Progenitor cell of endocrine pancreas (in vitro differentiated cells): Measurements from ENCODE around the gene PPP2R5C. TPM values are rescaled to one million over a fixed set of nuclear protein-coding genes. Genes with fewer than 3 reads are reported as not detected.
A peak's percentile ranks its signal among the peaks of the same experiment; 100 is the strongest.

Experiments
- DNase-seq: peaks from one replicate; pipeline ENCODE4 v3.0.0; 2021; ENCODE audit warnings: low spot score; ENCODE audit not compliant: unreplicated experiment
- H3K27ac Mint-ChIP-seq: 2 replicates; pipeline ENCODE4 v1.8.0; 2021; ENCODE audit warnings: mild to moderate bottlenecking, moderate library complexity, mixed read lengths
- H3K27me3 Mint-ChIP-seq: 2 replicates; pipeline ENCODE4 v1.8.0; 2021; ENCODE audit warnings: mixed read lengths
- H3K36me3 Mint-ChIP-seq: 2 replicates; pipeline ENCODE4 v1.8.0; 2022; ENCODE audit warnings: mixed read lengths; ENCODE audit not compliant: insufficient read depth
- H3K4me1 Mint-ChIP-seq: 2 replicates; pipeline ENCODE4 v1.8.0; 2021; ENCODE audit warnings: low read depth, mixed read lengths
- H3K4me3 Mint-ChIP-seq: 2 replicates; pipeline ENCODE4 v1.8.0; 2021; ENCODE audit warnings: low read depth, mild to moderate bottlenecking, moderate library complexity, mixed read lengths
- H3K9me3 Mint-ChIP-seq: 2 replicates; pipeline ENCODE4 v1.8.0; 2021; ENCODE audit warnings: low read depth, mixed read lengths
- total RNA-seq: library from RNA; stranded (reverse); gene quantifications from 2 replicates; pipeline ENCODE4 v1.2.1, GENCODE V29; 2021
- TF ChIP-seq, protein P1 (sequence below): fragments of 200-600 bp; sonication (generic); IDR thresholded peaks from one replicate; pipeline ENCODE4 v1.5.0; 2021; ENCODE audit warnings: antibody characterized with exemption, mild to moderate bottlenecking; ENCODE audit not compliant: unreplicated experiment

PPP2R5C gene
- total RNA-seq, 1 donor from 2014 or later = 120 TPM

DNA sequence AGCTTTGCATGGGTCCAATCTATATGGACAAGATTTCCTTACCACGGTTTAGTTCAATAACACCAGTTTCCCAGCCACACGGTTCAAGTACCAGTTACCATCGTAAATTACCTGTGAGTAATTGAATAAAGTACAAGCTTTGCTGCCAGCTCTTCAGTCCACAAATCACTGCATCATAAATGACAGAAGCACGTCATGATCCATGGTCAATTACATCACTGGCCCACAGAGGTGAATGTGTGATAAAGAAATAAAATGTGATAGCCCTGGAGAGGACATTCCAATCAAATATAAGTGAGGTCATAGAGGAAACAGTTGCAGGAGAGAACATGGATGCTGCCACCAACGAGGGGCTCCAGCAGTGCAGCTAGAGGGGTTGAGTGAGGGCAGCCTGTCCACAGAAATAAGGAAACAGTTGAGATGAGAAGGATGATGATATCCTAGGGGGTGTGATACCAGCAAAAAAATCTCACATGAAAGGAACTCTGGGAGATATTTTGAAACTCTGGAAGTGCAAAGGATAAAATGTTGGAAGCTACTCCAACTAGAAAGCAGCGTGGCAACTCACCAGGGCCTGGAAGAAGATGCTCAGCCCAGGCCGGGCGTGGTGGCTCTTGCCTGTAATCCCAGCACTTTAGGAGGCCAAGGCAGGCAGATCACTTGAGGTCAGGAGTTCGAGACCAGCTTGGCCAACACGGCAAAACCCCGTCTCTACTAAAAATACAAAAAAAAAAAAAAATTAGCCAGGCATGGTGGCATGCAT is 197.1 kb downstream of the PPP2R5C start:
- H3K27me3 Mint-ChIP-seq = peaks cover 9% of the 10 kb centered on the region
- H3K4me3 Mint-ChIP-seq = no peak overlapping the region
- no peak for DNase-seq
- peaks cover 1% of the 10 kb centered on the region for H3K4me1 Mint-ChIP-seq
- TF ChIP-seq, protein P1, sequence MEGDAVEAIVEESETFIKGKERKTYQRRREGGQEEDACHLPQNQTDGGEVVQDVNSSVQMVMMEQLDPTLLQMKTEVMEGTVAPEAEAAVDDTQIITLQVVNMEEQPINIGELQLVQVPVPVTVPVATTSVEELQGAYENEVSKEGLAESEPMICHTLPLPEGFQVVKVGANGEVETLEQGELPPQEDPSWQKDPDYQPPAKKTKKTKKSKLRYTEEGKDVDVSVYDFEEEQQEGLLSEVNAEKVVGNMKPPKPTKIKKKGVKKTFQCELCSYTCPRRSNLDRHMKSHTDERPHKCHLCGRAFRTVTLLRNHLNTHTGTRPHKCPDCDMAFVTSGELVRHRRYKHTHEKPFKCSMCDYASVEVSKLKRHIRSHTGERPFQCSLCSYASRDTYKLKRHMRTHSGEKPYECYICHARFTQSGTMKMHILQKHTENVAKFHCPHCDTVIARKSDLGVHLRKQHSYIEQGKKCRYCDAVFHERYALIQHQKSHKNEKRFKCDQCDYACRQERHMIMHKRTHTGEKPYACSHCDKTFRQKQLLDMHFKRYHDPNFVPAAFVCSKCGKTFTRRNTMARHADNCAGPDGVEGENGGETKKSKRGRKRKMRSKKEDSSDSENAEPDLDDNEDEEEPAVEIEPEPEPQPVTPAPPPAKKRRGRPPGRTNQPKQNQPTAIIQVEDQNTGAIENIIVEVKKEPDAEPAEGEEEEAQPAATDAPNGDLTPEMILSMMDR = no peak
- no peak overlapping the region for H3K27ac Mint-ChIP-seq
- no peaks in the 10 kb centered on the region for H3K9me3 Mint-ChIP-seq
- no peaks in the 10 kb centered on the region for H3K36me3 Mint-ChIP-seq

DNA sequence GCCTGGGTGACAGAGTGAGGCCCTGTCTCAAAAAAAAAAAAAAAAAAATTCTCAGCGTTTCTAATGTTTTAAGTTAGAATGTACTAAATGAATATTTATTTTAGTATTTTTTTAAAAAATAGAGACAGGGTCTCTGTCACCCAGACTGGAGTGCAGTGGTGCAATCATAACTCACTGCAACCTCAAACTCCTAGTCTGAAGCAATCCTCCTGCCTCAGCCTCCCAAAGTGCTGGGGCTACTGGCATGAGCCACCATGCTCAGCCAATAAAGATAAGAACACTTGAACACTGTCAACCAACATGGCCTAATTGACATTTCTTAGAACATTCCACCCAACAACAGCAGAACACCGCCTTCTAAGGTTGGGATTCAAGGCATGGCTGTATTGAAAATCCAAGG is 197.8 kb downstream of the PPP2R5C start:
- H3K4me1 Mint-ChIP-seq = peaks cover 4% of the 10 kb centered on the region

DNA sequence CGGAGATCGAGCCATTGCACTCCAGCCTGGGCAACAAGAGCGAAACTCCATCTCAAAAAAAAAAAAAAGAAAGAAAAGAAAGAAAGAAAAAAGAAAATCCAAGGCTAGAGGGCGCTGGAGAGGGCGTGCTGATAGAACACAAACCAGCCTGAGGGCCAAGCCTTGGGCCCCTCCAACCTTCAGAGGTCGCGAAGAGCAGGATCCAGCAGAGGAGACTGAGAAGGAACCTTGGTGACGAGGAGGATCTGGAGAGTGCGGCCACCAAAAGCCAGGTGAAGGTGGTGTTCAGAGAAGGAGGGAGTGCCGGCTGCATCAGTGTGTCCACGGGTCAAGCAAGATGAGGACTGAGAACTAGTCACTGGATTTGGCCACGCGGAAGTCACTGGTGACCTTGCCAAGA is 198.7 kb downstream of the PPP2R5C start:
- H3K4me1 Mint-ChIP-seq = peaks cover 4% of the 10 kb centered on the region
- TF ChIP-seq, protein P1 = peak; percentile 37
- H3K27me3 Mint-ChIP-seq = peaks cover 9% of the 10 kb centered on the region
- H3K27ac Mint-ChIP-seq = no peak overlapping the region
- no peak for DNase-seq
- no peaks in the 10 kb centered on the region for H3K9me3 Mint-ChIP-seq
- no peak overlapping the region for H3K4me3 Mint-ChIP-seq
- H3K36me3 Mint-ChIP-seq = no peaks in the 10 kb centered on the region

More for the DNA sequence above, 197.8 kb downstream of the PPP2R5C start:
- TF ChIP-seq, protein P1 = no peak
- Mint-ChIP-seq H3K9me3 (no peaks in the 10 kb centered on the region), H3K27ac (no peak overlapping the region), H3K27me3 (peaks cover 9% of the 10 kb centered on the region), H3K36me3 (no peaks in the 10 kb centered on the region), H3K4me3 (no peak overlapping the region)
- DNase-seq = no peak

DNA sequence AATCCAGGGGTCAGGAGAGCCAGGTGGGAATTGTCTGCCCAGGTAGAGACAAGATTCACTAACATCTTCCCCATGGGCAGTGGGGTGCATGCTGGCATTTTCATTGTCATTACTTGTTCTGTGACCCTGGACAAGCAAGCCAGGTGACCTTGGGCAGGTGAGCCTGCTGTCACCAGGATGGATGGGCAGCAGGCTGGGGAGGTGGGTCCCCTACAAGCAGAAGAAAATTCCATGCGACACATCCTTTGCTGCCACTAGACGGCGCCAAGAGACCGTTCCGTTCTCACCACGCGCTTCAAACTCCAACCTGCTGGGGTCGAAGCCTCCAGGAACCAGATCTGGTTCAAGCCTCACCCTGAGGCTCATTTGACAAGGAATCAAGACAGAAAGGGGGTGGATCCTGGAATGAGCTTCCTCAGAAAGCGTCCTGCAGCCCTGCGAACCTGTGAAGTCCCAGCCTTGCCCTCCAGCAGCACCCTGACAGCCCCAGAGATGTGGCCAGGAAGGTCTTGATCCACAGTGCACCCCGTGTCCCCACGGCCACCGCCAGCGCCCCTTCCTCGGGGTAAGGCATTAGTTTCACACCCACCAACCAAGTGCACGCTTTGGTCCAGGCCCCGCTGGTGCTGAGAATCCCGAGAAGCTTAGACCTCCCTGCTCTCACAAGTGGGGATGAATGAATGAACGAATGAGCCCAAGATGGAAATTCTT is 199.7 kb downstream of the PPP2R5C start:
- no peak overlapping the region for H3K4me3 Mint-ChIP-seq
- H3K9me3 Mint-ChIP-seq = no peaks in the 10 kb centered on the region
- TF ChIP-seq, protein P1 = peak; percentile 89
- H3K27me3 Mint-ChIP-seq = peaks cover 9% of the 10 kb centered on the region
- H3K36me3 Mint-ChIP-seq = no peaks in the 10 kb centered on the region
- H3K4me1 Mint-ChIP-seq = peaks cover 10% of the 10 kb centered on the region
- H3K27ac Mint-ChIP-seq = peak overlapping the region; percentile 7
- peak; percentile 61 for DNase-seq

DNA sequence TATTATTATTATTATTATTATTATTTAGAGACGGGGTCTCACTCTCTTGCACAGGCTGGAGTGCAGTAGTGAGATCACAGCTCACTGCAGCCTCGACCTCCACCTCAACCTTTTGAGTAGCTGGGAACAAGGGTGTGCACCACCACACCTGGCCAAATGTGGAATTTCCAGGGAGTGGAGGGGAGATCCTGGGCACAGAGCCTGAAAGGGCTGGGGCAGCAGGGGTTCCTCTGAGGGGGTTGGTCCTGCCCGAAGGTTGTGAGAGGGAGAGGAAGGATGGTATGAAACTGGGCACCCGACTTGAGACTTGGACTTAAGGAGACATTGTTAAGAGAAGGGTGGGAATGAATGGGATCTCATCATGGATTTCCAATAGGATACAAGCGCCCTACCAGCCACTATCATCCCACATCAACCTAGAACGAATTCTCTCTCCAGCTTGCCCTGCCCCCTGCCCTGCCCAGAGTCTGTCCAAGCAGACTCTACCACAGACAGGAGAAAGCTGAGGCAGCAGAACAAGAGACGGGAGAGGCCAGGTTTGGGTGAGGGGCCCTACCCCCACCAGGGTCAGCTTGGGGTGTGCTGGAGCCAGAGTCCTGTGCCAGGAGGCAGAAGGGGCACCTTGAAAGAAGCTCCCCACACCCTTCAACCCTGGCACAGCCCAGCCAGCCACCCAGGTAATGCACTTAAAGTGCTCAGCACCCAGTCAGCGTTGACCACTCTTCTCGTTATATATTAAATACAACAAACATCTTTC is 200.4 kb downstream of the PPP2R5C start:
- Mint-ChIP-seq H3K4me3 (no peak overlapping the region), H3K36me3 (no peaks in the 10 kb centered on the region), H3K27me3 (peaks cover 9% of the 10 kb centered on the region), H3K27ac (no peak overlapping the region), H3K4me1 (peaks cover 13% of the 10 kb centered on the region), H3K9me3 (no peaks in the 10 kb centered on the region)
- DNase-seq = no peak
- TF ChIP-seq, protein P1 = no peak
